ENCODE data around the gene MAP2K3. TPM values are rescaled to one million over a fixed set of nuclear protein-coding genes. Genes with fewer than 3 reads are reported as not detected.

Gene MAP2K3
- total and polyA plus RNA-seq, 10 of the 15 experiments (the other 5 are each of a cell fraction or from before 2014, with no cell fraction given) = 0.71 to 39.4 (median 18.6) TPM

DNA sequence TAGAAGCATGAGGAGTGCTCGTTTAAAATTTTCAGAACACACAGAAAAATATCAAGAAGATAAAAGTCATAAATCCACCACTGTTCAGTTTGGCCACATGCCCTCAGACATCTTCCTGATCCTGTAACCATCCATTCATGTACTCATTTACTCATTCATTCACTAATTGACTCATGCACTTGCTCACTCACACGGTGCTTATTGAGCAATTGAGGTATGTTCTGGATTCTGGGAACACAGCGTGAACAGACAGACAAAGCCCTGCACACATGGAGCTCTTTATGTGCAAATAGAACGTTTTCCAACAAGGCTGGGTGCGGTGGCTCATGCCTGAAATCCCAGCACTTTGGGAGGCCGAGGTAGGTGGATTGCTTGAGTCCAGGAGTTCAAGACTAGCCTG, 21.1 kb upstream of the MAP2K3 start:
- H3K4me3 ChIP-seq = no peak overlapping the region
- H3K27me3 ChIP-seq (replicated peaks in 1 of 2; ENCODE audit: control insufficient read depth in 2 of 2, insufficient read depth in 2 of 2, low read length in 1 of 2) = no peaks in the 10 kb centered on the region
- in situ Hi-C loops (cut with MboI) (no loop called here), intact Hi-C loops (cut with micrococcal nuclease; ENCODE audit: unreplicated experiment) (no loop called here)
- no peak for DNase-seq (ENCODE audit: low read depth, low spot score)
- no peaks in the 10 kb centered on the region for H3K36me3 ChIP-seq (ENCODE audit: control insufficient read depth in 2 of 2, insufficient read depth in 2 of 2, low read length in 1 of 2)
- ChIA-PET RAD21 (ENCODE audit: unreplicated experiment) (no interaction called here), POLR2A (no interaction called here), SMC1A (ENCODE audit: uncharacterized antibody, unreplicated experiment) (no interaction called here), CTCF (no interaction called here)
- WGBS (ENCODE audit: insufficient coverage, insufficient replicate concordance, low lambda C conversion rate, missing lambda C conversion rate) = 17% methylated on average over 6 of the region's 6 CpGs
- H3K9ac ChIP-seq (ENCODE audit: control insufficient read depth, insufficient read depth, low read length) = no peak overlapping the region
- H3K79me2 ChIP-seq (ENCODE audit: control insufficient read depth, insufficient read depth, low read length) = no peaks in the 10 kb centered on the region
- H3K9me3 ChIP-seq (replicated peaks; ENCODE audit: control insufficient read depth, insufficient read depth, low read length) = no peaks in the 10 kb centered on the region
- H4K20me1 ChIP-seq (ENCODE audit: control insufficient read depth, insufficient read depth) = no peaks in the 10 kb centered on the region
- BruUV-seq (replicated peaks) = no TSS peak
- no peak overlapping the region for H3K4me2 ChIP-seq (ENCODE audit: control insufficient read depth, insufficient read depth)
- FAIRE-seq = no peak
- H3K4me1 ChIP-seq (ENCODE audit: control insufficient read depth, insufficient read depth, low read length) = peaks cover 6% of the 10 kb centered on the region
- no peak for ATAC-seq
- H2AFZ ChIP-seq (ENCODE audit: control insufficient read depth, low read depth, low read length) = no peak overlapping the region
- no peak for TF ChIP-seq MTA2 (IDR thresholded peaks at IDR 0.05; ENCODE audit: low read depth)
- TF ChIP-seq IKZF1 (conservative IDR thresholded peaks at IDR 0.05) = no peak
- TF ChIP-seq, protein P1, sequence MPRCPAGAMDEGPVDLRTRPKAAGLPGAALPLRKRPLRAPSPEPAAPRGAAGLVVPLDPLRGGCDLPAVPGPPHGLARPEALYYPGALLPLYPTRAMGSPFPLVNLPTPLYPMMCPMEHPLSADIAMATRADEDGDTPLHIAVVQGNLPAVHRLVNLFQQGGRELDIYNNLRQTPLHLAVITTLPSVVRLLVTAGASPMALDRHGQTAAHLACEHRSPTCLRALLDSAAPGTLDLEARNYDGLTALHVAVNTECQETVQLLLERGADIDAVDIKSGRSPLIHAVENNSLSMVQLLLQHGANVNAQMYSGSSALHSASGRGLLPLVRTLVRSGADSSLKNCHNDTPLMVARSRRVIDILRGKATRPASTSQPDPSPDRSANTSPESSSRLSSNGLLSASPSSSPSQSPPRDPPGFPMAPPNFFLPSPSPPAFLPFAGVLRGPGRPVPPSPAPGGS (IDR thresholded peaks at IDR 0.05; ENCODE audit: borderline replicate concordance, insufficient read depth, low read depth, low read length, poor library complexity, severe bottlenecking) = peak; percentile 65
- TF ChIP-seq POLR2AphosphoS2 (IDR thresholded peaks at IDR 0.05; ENCODE audit: low read depth, low read length) = no peak
- no peak overlapping the region for H3K27ac ChIP-seq (ENCODE audit: control insufficient read depth, insufficient read depth)

DNA sequence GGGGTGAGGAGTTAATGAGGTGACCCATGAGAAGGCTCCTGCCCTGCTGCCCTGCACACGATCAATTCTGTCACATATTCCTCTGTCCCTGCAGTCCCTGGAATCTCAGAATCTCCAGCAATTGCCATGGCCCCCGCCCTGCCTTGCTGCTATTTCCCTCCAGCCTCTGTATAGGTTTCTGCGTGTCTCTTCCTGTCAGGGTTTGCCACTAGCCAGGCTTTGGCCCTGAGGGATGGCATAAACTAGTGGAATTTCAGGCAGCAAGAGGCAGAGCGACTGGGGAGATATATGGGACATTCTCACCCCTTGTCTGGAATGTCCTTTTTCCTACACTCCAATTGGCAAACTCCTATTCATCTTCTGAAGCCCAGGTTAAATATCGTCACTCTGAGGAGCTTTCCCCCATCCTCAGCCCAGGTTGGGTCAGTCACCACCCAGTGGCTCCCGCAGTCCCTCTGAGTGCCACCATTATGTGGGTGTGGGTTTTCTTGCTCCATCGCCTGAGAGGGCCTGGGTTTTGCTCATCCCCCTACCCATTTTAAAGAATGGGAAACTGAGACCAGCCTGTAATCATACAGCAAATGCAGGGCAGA, 15.8 kb upstream of the MAP2K3 start:
- Histone ChIP-seq H3K4me2 (ENCODE audit: control insufficient read depth, insufficient read depth) (no peak overlapping the region), H3K27me3 (replicated peaks in 1 of 2; ENCODE audit: control insufficient read depth in 2 of 2, insufficient read depth in 2 of 2, low read length in 1 of 2) (no peaks in the 10 kb centered on the region), H2AFZ (ENCODE audit: control insufficient read depth, low read depth, low read length) (no peak overlapping the region; the same call in 1 of the 2 replicates), H3K4me1 (ENCODE audit: control insufficient read depth, insufficient read depth, low read length) (peaks cover 7% of the 10 kb centered on the region), H3K9me3 (replicated peaks; ENCODE audit: control insufficient read depth, insufficient read depth, low read length) (no peaks in the 10 kb centered on the region), H3K79me2 (ENCODE audit: control insufficient read depth, insufficient read depth, low read length) (no peaks in the 10 kb centered on the region), H4K20me1 (ENCODE audit: control insufficient read depth, insufficient read depth) (no peaks in the 10 kb centered on the region), H3K9ac (ENCODE audit: control insufficient read depth, insufficient read depth, low read length) (no peak overlapping the region; the same call in 1 of the 2 replicates), H3K36me3 (ENCODE audit: control insufficient read depth in 2 of 2, insufficient read depth in 2 of 2, low read length in 1 of 2) (no peaks in the 10 kb centered on the region), H3K4me3 (no peak overlapping the region), H3K27ac (ENCODE audit: control insufficient read depth, insufficient read depth) (no peak overlapping the region)
- BruUV-seq (replicated peaks) = no TSS peak
- no peak for DNase-seq (ENCODE audit: low read depth, low spot score)
- POLR2A ChIA-PET = no interaction called here
- CTCF ChIA-PET = interaction anchor here (0.6 to 2.5 kb wide), 4 partner anchors 10 to 245 kb away, joined by 3 to 7 read pairs (median 4); no protein-coding TSS in a partner anchor
- in situ Hi-C loops (cut with MboI) (no loop called here), intact Hi-C loops (cut with micrococcal nuclease; ENCODE audit: unreplicated experiment) (no loop called here)
- TF ChIP-seq SRF (IDR thresholded peaks at IDR 0.05; ENCODE audit: low read depth in 2 of 2, low read length in 2 of 2) (no peak), RCOR1 (conservative IDR thresholded peaks at IDR 0.05; ENCODE audit: low read depth, low read length) (no peak), KDM1A (IDR thresholded peaks at IDR 0.05; ENCODE audit: borderline replicate concordance) (no peak), ZNF24 (IDR thresholded peaks at IDR 0.05) (no peak), SIN3A (IDR thresholded peaks at IDR 0.05; ENCODE audit: low read depth, low read length) (no peak), FOXK2 (IDR thresholded peaks at IDR 0.05) (no peak)
- TF ChIP-seq, protein P2, sequence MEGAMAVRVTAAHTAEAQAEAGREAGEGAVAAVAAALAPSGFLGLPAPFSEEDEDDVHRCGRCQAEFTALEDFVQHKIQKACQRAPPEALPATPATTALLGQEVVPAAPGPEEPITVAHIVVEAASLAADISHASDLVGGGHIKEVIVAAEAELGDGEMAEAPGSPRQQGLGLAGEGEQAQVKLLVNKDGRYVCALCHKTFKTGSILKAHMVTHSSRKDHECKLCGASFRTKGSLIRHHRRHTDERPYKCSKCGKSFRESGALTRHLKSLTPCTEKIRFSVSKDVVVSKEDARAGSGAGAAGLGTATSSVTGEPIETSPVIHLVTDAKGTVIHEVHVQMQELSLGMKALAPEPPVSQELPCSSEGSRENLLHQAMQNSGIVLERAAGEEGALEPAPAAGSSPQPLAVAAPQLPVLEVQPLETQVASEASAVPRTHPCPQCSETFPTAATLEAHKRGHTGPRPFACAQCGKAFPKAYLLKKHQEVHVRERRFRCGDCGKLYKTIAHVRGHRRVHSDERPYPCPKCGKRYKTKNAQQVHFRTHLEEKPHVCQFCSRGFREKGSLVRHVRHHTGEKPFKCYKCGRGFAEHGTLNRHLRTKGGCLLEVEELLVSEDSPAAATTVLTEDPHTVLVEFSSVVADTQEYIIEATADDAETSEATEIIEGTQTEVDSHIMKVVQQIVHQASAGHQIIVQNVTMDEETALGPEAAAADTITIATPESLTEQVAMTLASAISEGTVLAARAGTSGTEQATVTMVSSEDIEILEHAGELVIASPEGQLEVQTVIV (IDR thresholded peaks at IDR 0.05; ENCODE audit: borderline replicate concordance, partially characterized antibody) = no peak
- TF ChIP-seq, protein P3, sequence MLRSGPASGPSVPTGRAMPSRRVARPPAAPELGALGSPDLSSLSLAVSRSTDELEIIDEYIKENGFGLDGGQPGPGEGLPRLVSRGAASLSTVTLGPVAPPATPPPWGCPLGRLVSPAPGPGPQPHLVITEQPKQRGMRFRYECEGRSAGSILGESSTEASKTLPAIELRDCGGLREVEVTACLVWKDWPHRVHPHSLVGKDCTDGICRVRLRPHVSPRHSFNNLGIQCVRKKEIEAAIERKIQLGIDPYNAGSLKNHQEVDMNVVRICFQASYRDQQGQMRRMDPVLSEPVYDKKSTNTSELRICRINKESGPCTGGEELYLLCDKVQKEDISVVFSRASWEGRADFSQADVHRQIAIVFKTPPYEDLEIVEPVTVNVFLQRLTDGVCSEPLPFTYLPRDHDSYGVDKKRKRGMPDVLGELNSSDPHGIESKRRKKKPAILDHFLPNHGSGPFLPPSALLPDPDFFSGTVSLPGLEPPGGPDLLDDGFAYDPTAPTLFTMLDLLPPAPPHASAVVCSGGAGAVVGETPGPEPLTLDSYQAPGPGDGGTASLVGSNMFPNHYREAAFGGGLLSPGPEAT (IDR thresholded peaks at IDR 0.05; ENCODE audit: low read depth) = no peak
- RAD21 ChIA-PET (ENCODE audit: unreplicated experiment) = interaction anchor here (1.2 kb wide), 1 partner anchor 243 kb away, joined by 3 read pairs; no protein-coding TSS in a partner anchor
- no peak; the same call in 2 of the 3 replicates for ATAC-seq
- FAIRE-seq = no peak
- 61% methylated on average over 7 of the region's 7 CpGs for WGBS (ENCODE audit: insufficient coverage, insufficient replicate concordance, low lambda C conversion rate, missing lambda C conversion rate)
- SMC1A ChIA-PET (ENCODE audit: uncharacterized antibody, unreplicated experiment) = no interaction called here
